GM12892 (cell line): Measurements from ENCODE around the gene TADA2A.

ENCODE experiments used
- POLR2A ChIP-seq: IDR thresholded peaks from 2 replicates; pipeline ENCODE4 v1.6.1; 2011; ENCODE audit warnings: low read depth, low read length, control low read depth
- POLR2AphosphoS5 ChIP-seq: IDR thresholded peaks from 2 replicates; pipeline ENCODE4 v1.6.1; 2011; ENCODE audit warnings: low read depth, low read length, control low read depth
- TAF1 ChIP-seq: IDR thresholded peaks from 2 replicates; pipeline ENCODE4 v1.6.1; 2011; ENCODE audit warnings: low read depth, mild to moderate bottlenecking, control low read depth, low read length, borderline replicate concordance

DNA sequence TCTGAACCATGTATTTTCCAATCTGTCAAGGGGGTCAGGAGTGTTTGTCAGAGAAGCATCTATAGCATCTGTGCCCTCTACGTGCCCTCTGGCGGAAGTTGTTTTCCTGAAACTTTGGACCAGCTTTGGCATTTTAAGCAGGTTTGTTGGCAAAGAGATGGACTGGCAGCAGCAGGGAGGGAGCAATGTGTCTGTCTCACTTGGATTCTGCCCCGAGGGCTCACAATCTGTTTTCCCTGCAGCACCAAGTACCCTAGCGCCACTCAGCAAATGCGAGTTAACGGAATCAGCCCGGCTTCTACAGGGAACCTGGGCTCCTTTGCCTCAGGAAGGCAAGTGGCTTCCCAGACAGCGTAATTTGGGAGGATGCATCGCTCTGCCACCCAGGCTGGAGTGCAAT, 100.4 kb downstream of the TADA2A start:
- no peak for TF ChIP-seq POLR2A
- no peak for TF ChIP-seq POLR2AphosphoS5
- TF ChIP-seq TAF1 = no peak
